Caco-2 (cell line): ENCODE measurements around the gene PCAT6. TPM values are rescaled to one million over a fixed set of nuclear protein-coding genes. Genes with fewer than 3 reads are reported as not detected.
"Not testable (repeated sequence)": the region's sequence is repeated elsewhere in the genome, so short reads cannot be mapped to it uniquely, and the experiment has no call there.

Source experiments
- BruUV-seq: library from RNA; stranded (reverse); fragments of 400-500 nt; replicated peaks from 2 replicates; lab custom pipeline; 2021; lab: Mats Ljungman, UMichigan
- CTCF ChIA-PET: fragments of 300-600 bp; sonication (Branson Sonifier 250); formaldehyde crosslinking; loops from one replicate; lab custom pipeline; 2022; ENCODE audit warnings: antibody characterized with exemption; lab: Charles Lee
- POLR2A ChIA-PET: fragments of 300-600 bp; sonication (Branson Sonifier 250); formaldehyde crosslinking; loops from one replicate; lab custom pipeline; 2022; ENCODE audit warnings: antibody characterized with exemption; lab: Charles Lee
- DNase-seq, 2 experiments: peaks; one replicate each; pipeline versions ENCODE4 v3.0.0 to v3.0.0-alpha.2; 2020 to 2022
- H3K27me3 ChIP-seq: replicated peaks from 2 replicates; pipeline ENCODE4 v1.6.0; 2011; ENCODE audit warnings: low read length; ENCODE audit not compliant: control insufficient read depth, insufficient read depth
- H3K36me3 ChIP-seq: 2 replicates; pipeline ENCODE4 v1.5.1; 2011; ENCODE audit warnings: low read length; ENCODE audit not compliant: control insufficient read depth, insufficient read depth
- H3K4me1 ChIP-seq: fragments of 250-450 bp; sonication (Bioruptor Pico); 2 replicates; pipeline ENCODE4 v1.5.1; 2020; ENCODE audit warnings: mild to moderate bottlenecking
- H3K4me3 ChIP-seq: 2 replicates; pipeline ENCODE4 v1.5.1; 2011; ENCODE audit warnings: low read depth, mild to moderate bottlenecking, control low read depth, low read length
- H3K9me3 ChIP-seq: fragments of 250-450 bp; sonication (Bioruptor Pico); 2 replicates; pipeline ENCODE4 v1.5.1; 2020; ENCODE audit warnings: mild to moderate bottlenecking, moderate library complexity
- H3K27ac Mint-ChIP-seq: one replicate; pipeline ENCODE4 v1.8.0; 2022; ENCODE audit warnings: mixed read lengths; ENCODE audit not compliant: unreplicated experiment
- H3K27me3 Mint-ChIP-seq: one replicate; pipeline ENCODE4 v1.8.0; 2022; ENCODE audit warnings: mixed read lengths; ENCODE audit not compliant: insufficient read depth, unreplicated experiment
- H3K36me3 Mint-ChIP-seq: one replicate; pipeline ENCODE4 v1.8.0; 2022; ENCODE audit warnings: mild to moderate bottlenecking, mixed read lengths; ENCODE audit not compliant: insufficient read depth, unreplicated experiment
- H3K4me1 Mint-ChIP-seq: one replicate; pipeline ENCODE4 v1.8.0; 2022; ENCODE audit warnings: low read depth, mixed read lengths; ENCODE audit not compliant: unreplicated experiment
- H3K4me3 Mint-ChIP-seq: one replicate; pipeline ENCODE4 v1.8.0; 2022; ENCODE audit warnings: mild to moderate bottlenecking, moderate library complexity, mixed read lengths; ENCODE audit not compliant: unreplicated experiment
- H3K9me3 Mint-ChIP-seq: one replicate; pipeline ENCODE4 v1.8.0; 2022; ENCODE audit warnings: mixed read lengths; ENCODE audit not compliant: unreplicated experiment
- intact Hi-C: fragments of 100-400 bp; cut with micrococcal nuclease; formaldehyde crosslinking; loops from one replicate; pipeline ENCODE4 v1.10.0; 2022; ENCODE audit not compliant: unreplicated experiment
- total RNA-seq: library from RNA; stranded (reverse); gene quantifications from 2 replicates; pipeline ENCODE4 v1.2.3, GENCODE V29; 2022
- TF ChIP-seq, protein P1 (sequence below), 2 experiments: fragments of 200-600 bp in 1 of 2; IDR thresholded peaks; 1 replicate in 1 of 2; 2 replicates in 1 of 2; pipeline versions ENCODE4 v1.5.1 to v1.8.0; 2011 to 2022; ENCODE audit warnings: antibody characterized with exemption in 1 of 2, control low read depth in 1 of 2, inconsistent platforms in 1 of 2, low read depth in 1 of 2, low read length in 1 of 2, mild to moderate bottlenecking in 1 of 2, moderate library complexity in 1 of 2; ENCODE audit not compliant: insufficient read depth in 1 of 2, severe bottlenecking in 1 of 2, unreplicated experiment in 1 of 2

PCAT6 gene
- total RNA-seq, 1 experiment from 2014 or later: not detected

- H3K4me3 ChIP-seq: no peak overlapping the region
- Mint-ChIP-seq H3K27ac (no peak overlapping the region), H3K4me1 (peaks cover 25% of the 10 kb centered on the region), H3K4me3 (peak overlapping the region; percentile 6), H3K36me3 (peaks cover 10% of the 10 kb centered on the region), H3K27me3 (no peaks in the 10 kb centered on the region), H3K9me3 (no peaks in the 10 kb centered on the region)
- peak in 1 of 2 experiments; percentile 7 for DNase-seq
- H3K4me1 ChIP-seq: peaks cover 9% of the 10 kb centered on the region
- no peaks in the 10 kb centered on the region for H3K36me3 ChIP-seq
- no peaks in the 10 kb centered on the region for H3K9me3 ChIP-seq
- BruUV-seq: no TSS peak
- POLR2A ChIA-PET: interaction anchor here (0.5 kb wide), 1 partner anchor 218 kb away, joined by 3 read pairs; the partner anchor contains the start of gene TMEM183A
- TF ChIP-seq, protein P1, sequence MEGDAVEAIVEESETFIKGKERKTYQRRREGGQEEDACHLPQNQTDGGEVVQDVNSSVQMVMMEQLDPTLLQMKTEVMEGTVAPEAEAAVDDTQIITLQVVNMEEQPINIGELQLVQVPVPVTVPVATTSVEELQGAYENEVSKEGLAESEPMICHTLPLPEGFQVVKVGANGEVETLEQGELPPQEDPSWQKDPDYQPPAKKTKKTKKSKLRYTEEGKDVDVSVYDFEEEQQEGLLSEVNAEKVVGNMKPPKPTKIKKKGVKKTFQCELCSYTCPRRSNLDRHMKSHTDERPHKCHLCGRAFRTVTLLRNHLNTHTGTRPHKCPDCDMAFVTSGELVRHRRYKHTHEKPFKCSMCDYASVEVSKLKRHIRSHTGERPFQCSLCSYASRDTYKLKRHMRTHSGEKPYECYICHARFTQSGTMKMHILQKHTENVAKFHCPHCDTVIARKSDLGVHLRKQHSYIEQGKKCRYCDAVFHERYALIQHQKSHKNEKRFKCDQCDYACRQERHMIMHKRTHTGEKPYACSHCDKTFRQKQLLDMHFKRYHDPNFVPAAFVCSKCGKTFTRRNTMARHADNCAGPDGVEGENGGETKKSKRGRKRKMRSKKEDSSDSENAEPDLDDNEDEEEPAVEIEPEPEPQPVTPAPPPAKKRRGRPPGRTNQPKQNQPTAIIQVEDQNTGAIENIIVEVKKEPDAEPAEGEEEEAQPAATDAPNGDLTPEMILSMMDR (IDR thresholded peaks at IDR 0.05; ENCODE audit: insufficient read depth in 1 of 2, low read depth in 1 of 2, low read length in 1 of 2, severe bottlenecking in 1 of 2, unreplicated experiment in 1 of 2): no peak
- H3K27me3 ChIP-seq: no peaks in the 10 kb centered on the region
- intact Hi-C loops: no loop called here
- CTCF ChIA-PET: interaction anchor here (1.0 kb wide), 1 partner anchor 8 kb away, joined by 3 read pairs; no protein-coding TSS in a partner anchor
Observed at GRCh38 chr1:202788800-202789199, 22.0 kb upstream of the PCAT6 start.

- Mint-ChIP-seq H3K4me1 (peaks cover 25% of the 10 kb centered on the region), H3K27ac (no peak overlapping the region), H3K36me3 (peaks cover 10% of the 10 kb centered on the region), H3K9me3 (no peaks in the 10 kb centered on the region), H3K27me3 (no peaks in the 10 kb centered on the region), H3K4me3 (no peak overlapping the region)
- intact Hi-C loops: no loop called here
- TF ChIP-seq, protein P1 (IDR thresholded peaks at IDR 0.05; ENCODE audit: insufficient read depth in 1 of 2, low read depth in 1 of 2, low read length in 1 of 2, severe bottlenecking in 1 of 2, unreplicated experiment in 1 of 2): no peak
- ChIA-PET CTCF (no interaction called here), POLR2A (no interaction called here)
- Histone ChIP-seq H3K9me3 (no peaks in the 10 kb centered on the region), H3K4me3 (no peak overlapping the region), H3K4me1 (peaks cover 9% of the 10 kb centered on the region), H3K36me3 (no peaks in the 10 kb centered on the region), H3K27me3 (no peaks in the 10 kb centered on the region)
- no peak for DNase-seq
- BruUV-seq: no TSS peak
Observed at GRCh38 chr1:202791077-202791747, 19.5 kb upstream of the PCAT6 start.

DNA sequence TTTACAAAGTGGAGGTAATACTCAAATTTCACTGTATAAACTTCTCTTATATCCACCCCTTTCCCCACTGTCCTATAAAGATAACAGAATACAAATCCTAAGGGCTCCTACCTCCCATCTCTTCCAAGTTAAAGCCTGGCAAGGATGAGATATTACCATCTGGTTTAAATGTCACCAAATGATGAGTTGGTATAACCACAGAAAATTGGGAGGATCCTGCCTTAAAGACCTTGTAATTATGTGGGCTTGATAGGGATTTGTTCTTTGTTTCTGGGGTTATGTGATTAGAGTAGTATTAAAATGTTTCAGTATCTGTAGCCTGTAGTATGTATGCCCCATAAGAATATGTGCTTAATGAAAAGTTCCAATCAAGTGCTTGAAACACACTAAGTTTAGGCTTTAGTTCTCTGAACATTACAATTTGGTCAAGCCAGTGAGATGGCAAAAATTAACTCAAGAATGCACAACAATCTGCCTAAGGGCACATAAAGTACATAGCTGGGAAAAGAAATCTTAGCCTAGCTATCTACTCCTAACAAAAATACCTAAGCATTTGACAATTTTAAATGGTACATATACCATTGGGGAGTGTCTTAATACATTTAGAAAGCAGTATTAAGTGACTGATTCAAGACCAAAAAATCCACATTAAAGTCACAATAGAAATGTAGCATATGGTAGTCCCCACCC lies 16.6 kb upstream of the PCAT6 start:
- no peak overlapping the region for H3K4me3 ChIP-seq
- H3K27me3 ChIP-seq: no peaks in the 10 kb centered on the region
- no peaks in the 10 kb centered on the region for H3K9me3 ChIP-seq
- BruUV-seq: no TSS peak
- intact Hi-C loops: no loop called here
- Mint-ChIP-seq H3K4me3 (no peak overlapping the region), H3K4me1 (peaks cover 18% of the 10 kb centered on the region), H3K27me3 (no peaks in the 10 kb centered on the region), H3K36me3 (peaks cover 13% of the 10 kb centered on the region), H3K9me3 (no peaks in the 10 kb centered on the region), H3K27ac (no peak overlapping the region)
- TF ChIP-seq, protein P1 (IDR thresholded peaks at IDR 0.05; ENCODE audit: insufficient read depth in 1 of 2, low read depth in 1 of 2, low read length in 1 of 2, severe bottlenecking in 1 of 2, unreplicated experiment in 1 of 2): no peak
- CTCF ChIA-PET: no interaction called here
- no peak for DNase-seq
- no peaks in the 10 kb centered on the region; the same call in 1 of the 2 replicates for H3K36me3 ChIP-seq
- POLR2A ChIA-PET: no interaction called here
- H3K4me1 ChIP-seq: peaks cover under 1% of the 10 kb centered on the region; the same call in 1 of the 2 replicates

- POLR2A ChIA-PET, CTCF ChIA-PET: not testable (repeated sequence)
Observed at GRCh38 chr1:202794931-202795330, 15.8 kb upstream of the PCAT6 start.

More at GRCh38 chr1:202794931-202795330, 15.8 kb upstream of the PCAT6 start:
- H3K4me3 ChIP-seq, H3K9me3 ChIP-seq, H3K27me3 Mint-ChIP-seq, H3K27me3 ChIP-seq, DNase-seq, BruUV-seq, H3K4me3 Mint-ChIP-seq, H3K27ac Mint-ChIP-seq, H3K36me3 ChIP-seq, H3K9me3 Mint-ChIP-seq, intact Hi-C loops, H3K4me1 ChIP-seq: not testable (repeated sequence)
- Mint-ChIP-seq H3K36me3 (peaks cover 13% of the 10 kb centered on the region), H3K4me1 (peaks cover 13% of the 10 kb centered on the region)
